Natural killer cell (primary cell): ENCODE measurements around the gene RAB1B. TPM values are rescaled to one million over a fixed set of nuclear protein-coding genes. Genes with fewer than 3 reads are reported as not detected.

Experiments
- ATAC-seq, 3 donors: fragments of 150-1000 bp in 2 of 3; fragments of 200-7000 bp in 1 of 3; cut with Tn5 transposase; 1 replicate in 1 of 3; 2 replicates in 2 of 3; pipeline ENCODE4 v1.10.0; 2021; ENCODE audit warnings: mild to moderate bottlenecking in 2 of 3, moderate library complexity in 2 of 3
- DNase-seq, 2 donors: peaks; one replicate each; pipeline versions ENCODE4 v3.0.0 to v3.0.0-alpha.2; 2013 to 2021; ENCODE audit warnings: mixed read lengths in 1 of 2
- H3K27ac ChIP-seq: one replicate; pipeline ENCODE4 v1.5.1; 2013; ENCODE audit warnings: mild to moderate bottlenecking, low read length
- H3K27me3 ChIP-seq: one replicate; pipeline ENCODE4 v1.6.1; 2013; ENCODE audit warnings: low read length; ENCODE audit not compliant: control insufficient read depth, insufficient read depth
- H3K36me3 ChIP-seq: one replicate; pipeline ENCODE4 v1.6.1; 2013; ENCODE audit warnings: low read length; ENCODE audit not compliant: control insufficient read depth, insufficient read depth
- H3K4me1 ChIP-seq: one replicate; pipeline ENCODE4 v1.6.1; 2013; ENCODE audit warnings: low read length; ENCODE audit not compliant: control insufficient read depth, insufficient read depth
- H3K4me3 ChIP-seq: one replicate; pipeline ENCODE4 v1.5.1; 2013; ENCODE audit warnings: low read length
- H3K9me3 ChIP-seq: one replicate; pipeline ENCODE4 v1.6.1; 2013; ENCODE audit warnings: low read length; ENCODE audit not compliant: control insufficient read depth, insufficient read depth
- H3K27ac Mint-ChIP-seq, 2 donors: one replicate each; pipeline ENCODE4 v1.8.0; 2022; ENCODE audit warnings: mild to moderate bottlenecking in 2 of 2, mixed read lengths in 2 of 2, moderate library complexity in 1 of 2
- H3K27me3 Mint-ChIP-seq, 2 donors: one replicate each; pipeline ENCODE4 v1.8.0; 2022; ENCODE audit warnings: low read depth in 2 of 2, mixed read lengths in 2 of 2
- H3K36me3 Mint-ChIP-seq: one replicate; pipeline ENCODE4 v1.8.0; 2022; ENCODE audit warnings: mixed read lengths
- H3K4me1 Mint-ChIP-seq, 2 donors: one replicate each; pipeline ENCODE4 v1.8.0; 2022; ENCODE audit warnings: mixed read lengths in 2 of 2
- H3K4me3 Mint-ChIP-seq: one replicate; pipeline ENCODE4 v1.8.0; 2022; ENCODE audit warnings: mild to moderate bottlenecking, moderate library complexity, mixed read lengths
- H3K9me3 Mint-ChIP-seq, 2 donors: one replicate each; pipeline ENCODE4 v1.8.0; 2022; ENCODE audit warnings: mixed read lengths in 2 of 2
- WGBS: methylation state at CpG from one replicate; pipeline ENCODE4 v1.1.7; 2013; ENCODE audit warnings: missing lambda C conversion rate; ENCODE audit not compliant: insufficient coverage; 5-methylcytosine and 5-hydroxymethylcytosine counted together
- intact Hi-C: fragments of 100-400 bp; cut with micrococcal nuclease; formaldehyde crosslinking; loops from one replicate; pipeline ENCODE4 v1.14.2; 2022
- total RNA-seq, 4 donors: library from RNA; stranded (reverse); fragments of 120-200 nt in 1 of 4; gene quantifications; one replicate each; pipeline versions ENCODE4 v1.2.3 to v1.2.4, GENCODE V29; 2013 to 2022
- TF ChIP-seq, protein P1 (sequence below): fragments of 200-600 bp; IDR thresholded peaks from one replicate; pipeline ENCODE4 v1.8.0; 2022; ENCODE audit warnings: antibody characterized with exemption

RAB1B gene
- total RNA-seq, 3 donors from 2014 or later (not counting 1 experiment from before 2014, with no cell fraction given), result 116 to 144 (median 132) TPM

DNA sequence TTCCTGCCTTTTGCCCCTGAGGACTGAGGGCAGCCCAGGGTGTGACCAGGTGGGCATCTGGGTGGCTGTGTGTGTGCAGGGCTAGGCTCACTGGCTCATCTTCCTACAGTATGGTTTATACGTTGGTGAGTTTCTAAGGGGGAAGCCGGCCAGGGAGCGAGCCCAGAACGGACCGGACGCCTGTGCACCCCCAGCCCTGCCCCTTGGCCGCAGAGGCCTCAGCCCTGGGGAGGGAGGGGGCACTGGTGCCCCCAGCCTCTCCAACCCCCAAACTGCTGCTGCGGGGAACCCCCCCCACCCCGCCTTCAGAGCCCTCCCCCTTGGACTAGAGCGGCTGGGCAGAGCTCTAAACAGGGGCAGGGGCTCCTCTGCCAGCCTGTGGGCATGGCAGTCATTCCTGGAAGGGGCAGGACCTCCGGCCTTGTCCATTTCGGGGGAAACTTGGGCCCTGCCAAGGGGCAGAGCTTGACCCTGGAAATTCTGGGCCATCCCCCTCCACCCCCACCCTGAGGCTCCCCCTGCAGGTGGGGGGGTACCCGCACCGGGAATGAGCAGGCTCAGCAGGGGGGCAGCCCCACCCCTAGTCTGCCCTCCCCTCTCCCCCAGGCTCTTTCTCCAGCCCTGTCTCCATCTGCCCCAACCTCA lies 15.1 kb downstream of the RAB1B start:
- peaks cover 43% of the 10 kb centered on the region for H3K4me1 ChIP-seq

DNA sequence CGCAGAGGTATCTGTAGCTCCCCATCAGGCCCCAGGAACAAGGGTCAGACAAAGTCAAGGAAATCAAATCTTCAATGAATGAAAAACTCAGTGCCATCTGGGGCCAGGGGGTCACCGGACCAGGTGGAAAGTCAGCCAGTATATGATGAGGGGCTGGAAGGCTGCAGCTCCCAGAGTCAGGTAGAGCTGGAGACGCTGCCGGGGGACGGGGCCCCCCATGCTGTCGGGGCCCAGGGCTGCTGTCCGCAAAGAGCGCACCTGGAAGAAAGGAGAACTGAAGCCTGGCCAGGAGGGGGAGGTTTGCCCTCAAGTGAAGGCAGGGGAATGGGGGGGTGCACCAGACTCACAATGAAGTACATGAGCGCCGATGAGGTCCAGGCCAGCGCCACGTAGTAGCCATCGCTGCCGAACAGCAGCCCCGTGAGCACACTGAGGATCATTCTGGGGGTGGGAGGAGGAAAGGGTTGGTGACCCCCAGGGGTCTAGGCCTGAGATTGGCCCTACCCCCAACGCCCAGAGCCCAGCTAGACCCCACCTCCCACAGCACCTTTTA lies 16.2 kb downstream of the RAB1B start:
- Histone ChIP-seq H3K4me3 (no peak overlapping the region), H3K27me3 (peaks cover 5% of the 10 kb centered on the region), H3K4me1 (peaks cover 38% of the 10 kb centered on the region), H3K27ac (no peak overlapping the region), H3K9me3 (no peaks in the 10 kb centered on the region), H3K36me3 (peaks cover 3% of the 10 kb centered on the region)
- Mint-ChIP-seq H3K9me3 (no peaks in the 10 kb centered on the region), H3K27me3 (peaks cover 3 to 14% of the 10 kb centered on the region in 2 donors), H3K36me3 (no peaks in the 10 kb centered on the region), H3K4me1 (peaks cover 15 to 54% of the 10 kb centered on the region in 2 donors), H3K4me3 (no peak overlapping the region), H3K27ac (peak overlapping the region in 1 of 2 donors; percentile 71)
- intact Hi-C loops, result no loop called here
- ATAC-seq, result no peak
- TF ChIP-seq, protein P1, sequence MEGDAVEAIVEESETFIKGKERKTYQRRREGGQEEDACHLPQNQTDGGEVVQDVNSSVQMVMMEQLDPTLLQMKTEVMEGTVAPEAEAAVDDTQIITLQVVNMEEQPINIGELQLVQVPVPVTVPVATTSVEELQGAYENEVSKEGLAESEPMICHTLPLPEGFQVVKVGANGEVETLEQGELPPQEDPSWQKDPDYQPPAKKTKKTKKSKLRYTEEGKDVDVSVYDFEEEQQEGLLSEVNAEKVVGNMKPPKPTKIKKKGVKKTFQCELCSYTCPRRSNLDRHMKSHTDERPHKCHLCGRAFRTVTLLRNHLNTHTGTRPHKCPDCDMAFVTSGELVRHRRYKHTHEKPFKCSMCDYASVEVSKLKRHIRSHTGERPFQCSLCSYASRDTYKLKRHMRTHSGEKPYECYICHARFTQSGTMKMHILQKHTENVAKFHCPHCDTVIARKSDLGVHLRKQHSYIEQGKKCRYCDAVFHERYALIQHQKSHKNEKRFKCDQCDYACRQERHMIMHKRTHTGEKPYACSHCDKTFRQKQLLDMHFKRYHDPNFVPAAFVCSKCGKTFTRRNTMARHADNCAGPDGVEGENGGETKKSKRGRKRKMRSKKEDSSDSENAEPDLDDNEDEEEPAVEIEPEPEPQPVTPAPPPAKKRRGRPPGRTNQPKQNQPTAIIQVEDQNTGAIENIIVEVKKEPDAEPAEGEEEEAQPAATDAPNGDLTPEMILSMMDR, result no peak
- no peak for DNase-seq
- 96% methylated on average over 16 of the region's 16 CpGs for WGBS

More for the DNA sequence above, 15.1 kb downstream of the RAB1B start:
- TF ChIP-seq, protein P1, result no peak
- Histone ChIP-seq H3K27ac (no peak overlapping the region), H3K4me3 (no peak overlapping the region), H3K36me3 (peaks cover 3% of the 10 kb centered on the region), H3K9me3 (no peaks in the 10 kb centered on the region), H3K27me3 (peaks cover 10% of the 10 kb centered on the region)
- intact Hi-C loops, result no loop called here
- DNase-seq (no peak), ATAC-seq (no peak)
- Mint-ChIP-seq H3K4me1 (peaks cover 10 to 55% of the 10 kb centered on the region in 2 donors), H3K9me3 (no peaks in the 10 kb centered on the region), H3K27ac (peak overlapping the region; percentile 74 to 89), H3K36me3 (no peaks in the 10 kb centered on the region), H3K4me3 (no peak overlapping the region), H3K27me3 (peaks cover 7 to 14% of the 10 kb centered on the region in 2 donors)
- WGBS, result 94% methylated on average over 13 of the region's 14 CpGs

DNA sequence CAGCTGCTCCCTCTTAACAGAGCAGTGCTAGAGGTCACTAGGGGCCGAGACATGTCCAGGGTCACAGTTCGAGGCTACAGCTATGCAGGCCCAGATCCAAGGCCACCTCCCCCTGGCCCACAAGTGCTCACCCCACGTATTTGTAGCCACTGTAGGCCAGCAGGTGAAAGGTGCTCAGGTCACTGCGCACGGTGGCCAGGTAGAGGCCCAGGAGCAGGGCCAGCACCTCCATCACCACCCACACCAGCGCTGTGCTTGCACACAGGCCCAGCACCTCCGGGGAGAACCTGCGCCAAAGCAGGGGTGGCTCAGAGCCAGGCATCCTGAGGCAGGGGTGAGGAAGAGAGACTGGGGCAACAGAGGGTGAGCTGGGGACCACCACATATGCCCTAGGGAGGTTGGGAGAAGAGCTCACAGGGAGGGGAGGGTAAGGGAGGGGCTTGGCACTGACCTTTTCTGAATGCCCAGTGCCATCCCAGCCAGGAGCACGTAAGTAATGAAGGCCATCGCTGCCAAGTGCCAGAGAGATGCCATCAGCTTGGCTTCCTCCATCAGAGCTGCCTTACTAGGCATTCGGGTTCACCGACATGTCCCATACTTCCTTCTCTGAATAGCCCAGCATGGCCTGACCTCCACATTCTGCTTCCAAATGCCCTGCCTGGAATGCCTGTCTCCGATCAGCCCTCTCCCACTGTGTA lies 17.0 kb downstream of the RAB1B start:
- H3K9me3 Mint-ChIP-seq, result no peaks in the 10 kb centered on the region
- peaks cover 3% of the 10 kb centered on the region for H3K36me3 ChIP-seq
- peaks cover 3 to 16% of the 10 kb centered on the region in 2 donors for H3K27me3 Mint-ChIP-seq
- peak overlapping the region in 1 of 2 donors; percentile 24 for H3K27ac Mint-ChIP-seq
- no peak overlapping the region for H3K4me3 ChIP-seq
- no peak overlapping the region for H3K27ac ChIP-seq
- ATAC-seq (no peak), DNase-seq (no peak)
- H3K36me3 Mint-ChIP-seq, result no peaks in the 10 kb centered on the region
- peaks cover 21 to 59% of the 10 kb centered on the region in 2 donors for H3K4me1 Mint-ChIP-seq
- TF ChIP-seq, protein P1, result no peak
- intact Hi-C loops, result no loop called here
- peaks cover 45% of the 10 kb centered on the region for H3K4me1 ChIP-seq
- WGBS, result 98% methylated on average over 12 of the region's 13 CpGs
- no peaks in the 10 kb centered on the region for H3K9me3 ChIP-seq
- H3K4me3 Mint-ChIP-seq, result no peak overlapping the region
- H3K27me3 ChIP-seq, result no peaks in the 10 kb centered on the region
